Raji (cell line): ENCODE results near the gene FCHO1.

Experiments used
- POLR2A ChIP-seq: IDR thresholded peaks from 2 replicates; pipeline ENCODE4 v1.6.1; 2011; ENCODE audit warnings: low read depth, low read length, control low read depth; ENCODE audit not compliant: insufficient read depth

FCHO1 gene

GRCh38 chr19:17767559-17767958 lies 16.3 kb downstream of the FCHO1 start:
- no peak for TF ChIP-seq POLR2A

GRCh38 chr19:17770613-17771012 lies 19.3 kb downstream of the FCHO1 start:
- no peak for TF ChIP-seq POLR2A

- TF ChIP-seq POLR2A, result no peak
Observed at GRCh38 chr19:17772172-17772571, 20.9 kb downstream of the FCHO1 start.

DNA sequence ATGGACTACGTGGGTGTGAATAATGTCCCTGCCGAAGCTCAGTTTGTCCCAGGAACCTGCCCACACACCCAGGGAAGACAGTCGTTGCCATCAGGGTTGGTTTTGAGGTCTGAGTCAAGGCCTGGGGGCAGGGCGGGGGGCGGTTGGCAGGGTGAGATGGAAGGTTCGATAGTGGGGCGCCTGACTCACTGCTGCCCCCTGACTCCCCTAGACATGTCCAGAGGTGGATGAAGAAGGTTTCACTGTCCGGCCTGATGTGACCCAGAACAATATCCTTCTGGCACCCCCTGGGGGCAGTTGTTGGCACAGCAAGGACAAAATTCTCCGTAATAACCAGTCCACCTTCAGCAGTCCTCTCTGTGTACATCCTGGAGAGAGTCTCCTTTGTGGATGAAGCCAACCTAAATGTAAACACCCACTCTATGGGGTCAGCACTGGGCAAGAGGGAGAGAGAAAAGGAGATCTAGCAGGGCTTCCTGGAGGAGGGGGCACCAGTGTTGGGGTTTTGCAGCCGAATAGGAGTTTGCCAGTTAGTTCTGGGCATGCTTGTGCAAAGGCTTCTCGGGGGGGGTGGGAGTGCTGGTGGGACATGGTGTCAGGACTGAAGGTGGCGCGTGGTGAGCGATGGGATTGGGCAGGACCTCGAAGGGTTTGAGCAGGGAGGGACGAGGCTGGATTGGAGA lies 24.1 kb downstream of the FCHO1 start:
- TF ChIP-seq POLR2A, result no peak

DNA sequence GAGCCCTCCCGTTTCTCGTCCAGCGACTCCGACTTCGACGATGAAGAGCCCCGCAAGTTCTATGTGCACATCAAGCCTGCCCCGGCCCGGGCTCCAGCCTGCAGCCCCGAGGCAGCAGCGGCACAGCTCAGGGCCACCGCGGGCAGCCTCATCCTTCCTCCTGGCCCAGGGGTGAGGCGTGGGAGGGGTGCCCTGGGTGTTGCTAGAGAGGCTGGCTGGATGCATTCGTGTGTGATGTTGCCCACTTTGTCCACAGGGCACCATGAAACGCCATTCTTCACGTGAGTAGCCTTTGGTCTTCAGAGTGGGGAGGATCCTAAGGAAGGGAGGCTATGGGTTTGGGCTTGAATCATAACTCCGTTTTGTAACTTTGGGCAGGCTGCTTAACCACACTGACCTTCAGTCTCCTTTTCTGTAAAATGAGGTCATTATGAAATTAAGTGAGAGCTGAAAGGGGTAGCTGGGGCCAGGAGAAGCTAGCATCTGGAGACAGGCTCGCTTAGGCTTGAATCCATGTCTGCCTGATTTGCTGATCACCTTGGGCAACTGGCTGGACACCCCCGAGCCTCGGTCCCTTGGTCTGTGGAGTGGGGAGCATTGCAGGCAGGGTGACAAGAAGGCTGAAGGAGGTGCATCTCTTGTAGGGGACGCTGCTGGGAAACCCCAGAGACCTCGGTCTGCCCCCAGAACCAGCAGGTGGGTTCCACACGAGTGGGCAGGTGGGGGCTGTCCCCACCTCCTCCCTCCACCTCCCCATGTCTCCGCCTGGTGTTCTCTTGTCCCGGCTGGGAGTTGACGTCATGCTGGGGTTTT lies 24.9 kb downstream of the FCHO1 start:
- TF ChIP-seq POLR2A, result no peak

DNA sequence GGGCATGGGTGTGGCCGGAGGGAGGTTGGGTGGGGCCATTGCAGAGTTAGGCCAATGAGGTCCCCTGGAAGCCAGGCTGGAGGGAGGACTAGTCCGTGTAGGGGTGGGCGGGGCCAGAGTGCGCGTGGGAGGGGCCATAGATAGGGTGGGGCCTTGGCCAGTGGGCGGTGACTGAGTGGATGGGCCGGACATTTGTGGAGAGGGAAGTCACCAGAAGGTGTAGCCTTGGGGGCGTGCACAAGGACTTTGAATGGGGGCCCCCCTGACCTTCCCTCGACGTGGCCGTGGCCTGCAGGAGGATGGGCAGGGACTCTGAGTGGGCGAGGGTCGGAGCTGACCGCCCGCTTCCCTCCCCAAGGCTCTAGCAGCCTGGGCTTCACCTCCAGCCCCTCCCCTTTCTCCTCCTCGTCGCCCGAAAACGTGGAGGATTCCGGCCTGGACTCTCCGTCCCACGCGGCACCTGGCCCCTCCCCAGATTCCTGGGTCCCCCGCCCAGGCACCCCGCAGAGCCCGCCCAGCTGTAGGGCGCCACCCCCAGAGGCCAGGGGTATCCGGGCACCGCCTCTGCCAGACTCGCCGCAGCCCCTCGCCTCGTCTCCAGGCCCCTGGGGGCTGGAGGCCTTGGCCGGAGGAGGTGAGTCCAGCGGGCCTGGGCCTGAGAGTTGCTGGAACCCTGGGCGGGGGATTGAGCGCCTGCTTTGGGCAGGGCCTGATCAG lies 27.1 kb downstream of the FCHO1 start:
- no peak for TF ChIP-seq POLR2A

GRCh38 chr19:17778968-17779929 lies 28.0 kb downstream of the FCHO1 start:
- TF ChIP-seq POLR2A, result no peak

GRCh38 chr19:17780781-17781180 lies 29.5 kb downstream of the FCHO1 start:
- no peak for TF ChIP-seq POLR2A

- no peak for TF ChIP-seq POLR2A
Observed at GRCh38 chr19:17784201-17785008, 33.1 kb downstream of the FCHO1 start.

DNA sequence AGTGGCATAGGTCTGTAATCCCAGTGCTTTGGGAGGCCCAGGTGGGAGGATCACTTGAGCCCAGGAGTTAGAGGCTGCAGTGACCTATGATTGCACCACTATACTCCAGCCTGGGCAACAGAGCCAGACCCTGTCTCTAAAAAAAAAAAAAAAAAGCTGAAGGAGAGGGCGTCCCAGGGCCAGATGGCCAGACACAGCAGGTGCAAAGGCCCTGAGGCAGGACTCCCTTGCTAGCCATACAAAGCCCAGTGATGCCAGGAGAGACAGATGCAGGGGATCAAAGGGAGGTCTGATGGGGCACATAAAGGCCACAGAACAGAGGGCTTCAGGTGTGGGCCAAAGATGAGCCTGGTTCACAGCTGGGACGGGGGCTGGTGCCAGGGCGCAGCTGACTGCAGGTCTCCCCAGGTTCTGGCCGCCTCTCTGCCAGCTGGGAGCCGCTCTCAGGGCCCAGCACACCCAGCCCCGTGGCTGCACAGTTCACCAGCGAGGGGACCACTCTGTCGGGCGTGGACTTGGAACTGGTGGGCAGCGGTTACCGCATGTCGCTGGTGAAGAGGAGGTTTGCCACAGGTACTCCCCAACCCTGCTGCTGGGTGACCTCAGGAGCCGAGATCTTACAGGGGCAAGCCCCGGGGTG lies 36.1 kb downstream of the FCHO1 start:
- no peak for TF ChIP-seq POLR2A

- no peak for TF ChIP-seq POLR2A
Observed at GRCh38 chr19:17788632-17789031, 37.4 kb downstream of the FCHO1 start.

GRCh38 chr19:17790059-17790780 lies 38.9 kb downstream of the FCHO1 start:
- no peak for TF ChIP-seq POLR2A

DNA sequence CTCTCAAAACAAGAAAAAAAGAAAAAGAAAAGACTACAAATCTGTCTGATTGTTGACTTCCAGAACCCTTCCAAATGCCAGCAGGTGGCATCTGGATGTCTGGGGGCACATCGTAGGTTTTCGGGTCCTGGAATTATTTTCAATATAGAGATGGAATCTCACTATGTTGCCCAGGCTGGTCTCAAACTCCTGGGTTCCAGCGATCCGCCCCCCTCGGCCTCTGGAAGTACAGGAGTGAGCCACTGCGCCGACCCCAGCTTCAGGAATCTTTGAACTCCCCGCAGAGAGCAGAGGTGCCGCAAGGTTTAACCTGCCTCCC lies 43.1 kb downstream of the FCHO1 start:
- no peak for TF ChIP-seq POLR2A
